Upper lobe of left lung (tissue), 4 donors: Measurements from ENCODE around the gene FRYL.

Experiments
- CTCF ChIP-seq, 6 experiments: fragments of 450-650 bp in 4 of 6; fragments of 200-600 bp in 2 of 6; sonication (generic) in 2 of 6; IDR thresholded peaks; one replicate each; pipeline ENCODE4 v1.5.1; 2016 to 2019; ENCODE audit warnings: antibody characterized with exemption in 6 of 6
- POLR2A ChIP-seq, 4 donors: fragments of 450-650 bp; IDR thresholded peaks; one replicate each; pipeline ENCODE4 v1.5.1; 2016 to 2017; ENCODE audit warnings: antibody characterized with exemption in 4 of 4, mild to moderate bottlenecking in 2 of 4
- POLR2AphosphoS5 ChIP-seq, 2 donors: sonication (generic); formaldehyde crosslinking; IDR thresholded peaks; one replicate each; pipeline ENCODE4 v1.5.1; 2017; ENCODE audit warnings: antibody characterized with exemption in 2 of 2

- no peak for TF ChIP-seq POLR2AphosphoS5 (IDR thresholded peaks at IDR 0.05)
- TF ChIP-seq CTCF (IDR thresholded peaks at IDR 0.05), result no peak
- no peak for TF ChIP-seq POLR2A (IDR thresholded peaks at IDR 0.05)
Observed at GRCh38 chr4:48641401-48641800, 138.7 kb downstream of the FRYL start.
